Adrenal gland (tissue), 5 donors: ENCODE data around the gene ROPN1.

Experiments used
- POLR2A ChIP-seq, 2 donors: fragments of 450-650 bp; IDR thresholded peaks; one replicate each; pipeline ENCODE4 v1.6.1; 2017; ENCODE audit warnings: antibody characterized with exemption in 2 of 2, mild to moderate bottlenecking in 2 of 2, moderate library complexity in 1 of 2
- TF ChIP-seq, protein P1 (sequence below), 6 experiments: fragments of 450-650 bp in 4 of 6; fragments of 200-600 bp in 2 of 6; sonication (generic) in 1 of 6; IDR thresholded peaks; 1 replicate in 5 of 6; 2 replicates in 1 of 6; pipeline versions ENCODE4 v1.5.1 to v1.8.0; 2016 to 2021; ENCODE audit warnings: antibody characterized with exemption in 6 of 6, mild to moderate bottlenecking in 2 of 6, moderate library complexity in 1 of 6
- donor health status: DM: no; HTN: no; CAD: no.

- TF ChIP-seq, protein P1, sequence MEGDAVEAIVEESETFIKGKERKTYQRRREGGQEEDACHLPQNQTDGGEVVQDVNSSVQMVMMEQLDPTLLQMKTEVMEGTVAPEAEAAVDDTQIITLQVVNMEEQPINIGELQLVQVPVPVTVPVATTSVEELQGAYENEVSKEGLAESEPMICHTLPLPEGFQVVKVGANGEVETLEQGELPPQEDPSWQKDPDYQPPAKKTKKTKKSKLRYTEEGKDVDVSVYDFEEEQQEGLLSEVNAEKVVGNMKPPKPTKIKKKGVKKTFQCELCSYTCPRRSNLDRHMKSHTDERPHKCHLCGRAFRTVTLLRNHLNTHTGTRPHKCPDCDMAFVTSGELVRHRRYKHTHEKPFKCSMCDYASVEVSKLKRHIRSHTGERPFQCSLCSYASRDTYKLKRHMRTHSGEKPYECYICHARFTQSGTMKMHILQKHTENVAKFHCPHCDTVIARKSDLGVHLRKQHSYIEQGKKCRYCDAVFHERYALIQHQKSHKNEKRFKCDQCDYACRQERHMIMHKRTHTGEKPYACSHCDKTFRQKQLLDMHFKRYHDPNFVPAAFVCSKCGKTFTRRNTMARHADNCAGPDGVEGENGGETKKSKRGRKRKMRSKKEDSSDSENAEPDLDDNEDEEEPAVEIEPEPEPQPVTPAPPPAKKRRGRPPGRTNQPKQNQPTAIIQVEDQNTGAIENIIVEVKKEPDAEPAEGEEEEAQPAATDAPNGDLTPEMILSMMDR (IDR thresholded peaks at IDR 0.05) = no peak
- TF ChIP-seq POLR2A (IDR thresholded peaks at IDR 0.05) = no peak
Observed at GRCh38 chr3:123947482-123947881, 44.4 kb downstream of the ROPN1 start.
